BJ (cell line): Measurements from ENCODE around the gene PNPLA6. TPM values are rescaled to one million over a fixed set of nuclear protein-coding genes. Genes with fewer than 3 reads are reported as not detected.

Source experiments
- CTCF ChIA-PET: fragments of 350-600 bp; formaldehyde crosslinking; extraction: SDS; loops from one replicate; lab custom pipeline; 2021; ENCODE audit warnings: antibody characterized with exemption, inconsistent platforms; lab: Yijun Ruan, JAX
- POLR2A ChIA-PET: fragments of 300-600 bp; sonication (Branson Sonifier 250); formaldehyde crosslinking; extraction: SDS; loops from one replicate; lab custom pipeline; 2021; ENCODE audit warnings: antibody characterized with exemption; lab: Charles Lee
- DNase-seq: peaks from one replicate; pipeline ENCODE4 v3.0.0-alpha.2; 2011; ENCODE audit warnings: low read depth
- H3K27me3 ChIP-seq: 2 replicates; pipeline ENCODE4 v1.6.0; 2011; ENCODE audit warnings: low read length; ENCODE audit not compliant: control insufficient read depth, insufficient read depth
- H3K36me3 ChIP-seq: 2 replicates; pipeline ENCODE4 v1.5.1; 2011; ENCODE audit warnings: low read length; ENCODE audit not compliant: control insufficient read depth, insufficient read depth
- H3K4me3 ChIP-seq: 2 replicates; pipeline ENCODE4 v1.5.1; 2011; ENCODE audit warnings: low read depth, mild to moderate bottlenecking, control low read depth, low read length
- polyA plus RNA-seq: library from polyadenylated mRNA; depleted of rRNA; stranded (reverse); fragments of >200 nt; gene quantifications from 2 replicates; pipeline ENCODE4 v1.2.3, GENCODE V29; 2011
- TF ChIP-seq, protein P1 (sequence below): IDR thresholded peaks from 2 replicates; pipeline ENCODE4 v1.5.1; 2011; ENCODE audit warnings: low read depth, mild to moderate bottlenecking, control low read depth, inconsistent platforms, low read length, moderate library complexity; ENCODE audit not compliant: insufficient read depth

The PNPLA6 gene
- polyA plus RNA-seq, 1 experiment = 55.1 TPM

GRCh38 chr19:7540761-7541474 lies 5.4 kb downstream of the PNPLA6 start:
- H3K4me3 ChIP-seq = no peak overlapping the region
- H3K36me3 ChIP-seq = peaks cover 36% of the 10 kb centered on the region
- no peak for DNase-seq
- TF ChIP-seq, protein P1, sequence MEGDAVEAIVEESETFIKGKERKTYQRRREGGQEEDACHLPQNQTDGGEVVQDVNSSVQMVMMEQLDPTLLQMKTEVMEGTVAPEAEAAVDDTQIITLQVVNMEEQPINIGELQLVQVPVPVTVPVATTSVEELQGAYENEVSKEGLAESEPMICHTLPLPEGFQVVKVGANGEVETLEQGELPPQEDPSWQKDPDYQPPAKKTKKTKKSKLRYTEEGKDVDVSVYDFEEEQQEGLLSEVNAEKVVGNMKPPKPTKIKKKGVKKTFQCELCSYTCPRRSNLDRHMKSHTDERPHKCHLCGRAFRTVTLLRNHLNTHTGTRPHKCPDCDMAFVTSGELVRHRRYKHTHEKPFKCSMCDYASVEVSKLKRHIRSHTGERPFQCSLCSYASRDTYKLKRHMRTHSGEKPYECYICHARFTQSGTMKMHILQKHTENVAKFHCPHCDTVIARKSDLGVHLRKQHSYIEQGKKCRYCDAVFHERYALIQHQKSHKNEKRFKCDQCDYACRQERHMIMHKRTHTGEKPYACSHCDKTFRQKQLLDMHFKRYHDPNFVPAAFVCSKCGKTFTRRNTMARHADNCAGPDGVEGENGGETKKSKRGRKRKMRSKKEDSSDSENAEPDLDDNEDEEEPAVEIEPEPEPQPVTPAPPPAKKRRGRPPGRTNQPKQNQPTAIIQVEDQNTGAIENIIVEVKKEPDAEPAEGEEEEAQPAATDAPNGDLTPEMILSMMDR = no peak
- CTCF ChIA-PET = interaction anchor here (1.3 kb wide), 1 partner anchor 140 kb away, joined by 3 read pairs; the partner anchor contains the start of gene TRAPPC5
- POLR2A ChIA-PET = interaction anchor here (0.5 kb wide), 1 partner anchor 455 kb away, joined by 8 read pairs; no protein-coding TSS in a partner anchor
- H3K27me3 ChIP-seq = no peaks in the 10 kb centered on the region

- H3K27me3 ChIP-seq = no peaks in the 10 kb centered on the region
- no peak overlapping the region for H3K4me3 ChIP-seq
- no peak for DNase-seq
- TF ChIP-seq, protein P1 = no peak
- H3K36me3 ChIP-seq = peaks cover 36% of the 10 kb centered on the region
- POLR2A ChIA-PET = interaction anchor here (0.5 kb wide), 1 partner anchor 455 kb away, joined by 8 read pairs; no protein-coding TSS in a partner anchor
- CTCF ChIA-PET = interaction anchor here (0.5 to 1.3 kb wide), 2 partner anchors 139 to 147 kb away, joined by 3 read pairs; partner anchors contain the start of gene TRAPPC5
Measured at GRCh38 chr19:7541475-7541824, 5.9 kb downstream of the PNPLA6 start.

DNA sequence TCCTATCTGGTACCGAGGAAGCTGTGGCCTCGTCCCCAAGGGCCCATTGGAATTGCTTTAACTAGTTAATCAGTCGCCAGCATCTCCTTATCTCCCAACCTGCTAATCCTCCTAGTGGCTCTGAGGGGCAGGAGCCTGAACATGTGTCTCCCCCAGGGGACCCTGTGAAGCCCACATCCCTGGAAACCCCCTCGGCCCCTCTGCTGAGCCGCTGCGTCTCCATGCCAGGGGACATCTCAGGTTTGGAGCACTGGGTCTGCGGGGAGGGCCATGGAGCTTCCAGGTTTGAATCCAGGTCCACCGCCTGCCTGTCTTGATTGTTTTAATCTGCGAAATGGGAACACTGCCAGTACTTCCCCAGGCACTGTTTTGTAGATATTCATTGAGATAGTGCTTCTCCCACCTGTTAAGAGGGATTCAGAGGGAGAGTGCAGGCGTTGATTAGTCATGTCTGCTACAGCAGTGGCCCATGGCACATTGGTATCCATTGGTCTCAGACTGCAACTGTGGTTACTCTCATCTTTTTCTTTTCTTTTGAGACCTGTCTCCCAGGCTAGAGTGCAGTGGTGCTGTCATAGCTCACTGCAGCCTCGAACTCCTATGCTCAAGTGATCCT lies 6.4 kb downstream of the PNPLA6 start:
- ChIA-PET POLR2A (no interaction called here), CTCF (interaction anchor here (0.5 to 1.3 kb wide), 3 partner anchors 139 to 451 kb away, joined by 3 read pairs; partner anchors contain the start of gene TRAPPC5)
- H3K36me3 ChIP-seq = peaks cover 36% of the 10 kb centered on the region
- no peak for DNase-seq
- H3K4me3 ChIP-seq = no peak overlapping the region
- H3K27me3 ChIP-seq = no peaks in the 10 kb centered on the region
- TF ChIP-seq, protein P1 = no peak

- H3K36me3 ChIP-seq = peaks cover 35% of the 10 kb centered on the region
- ChIA-PET POLR2A (no interaction called here), CTCF (interaction anchor here (0.6 to 2.2 kb wide), 2 partner anchors 26 to 452 kb away, joined by 3 to 7 read pairs; no protein-coding TSS in a partner anchor)
- TF ChIP-seq, protein P1 = no peak
- no peaks in the 10 kb centered on the region for H3K27me3 ChIP-seq
- DNase-seq = no peak
- H3K4me3 ChIP-seq = no peak overlapping the region
Measured at GRCh38 chr19:7542556-7543348, 7.2 kb downstream of the PNPLA6 start.

- ChIA-PET POLR2A (no interaction called here), CTCF (interaction anchor here (2.2 kb wide), 1 partner anchor 24 kb away, joined by 7 read pairs; no protein-coding TSS in a partner anchor)
- TF ChIP-seq, protein P1 = no peak
- Histone ChIP-seq H3K4me3 (no peak overlapping the region), H3K27me3 (no peaks in the 10 kb centered on the region), H3K36me3 (peaks cover 29% of the 10 kb centered on the region)
- DNase-seq = no peak
Measured at GRCh38 chr19:7544626-7545025, 9.1 kb downstream of the PNPLA6 start.
